ENCODE measurements around the gene TCF7L2. TPM values are rescaled to one million over a fixed set of nuclear protein-coding genes. Genes with fewer than 3 reads are reported as not detected.

Gene TCF7L2
- total RNA-seq, 1 donor from 2014 or later = 109 TPM

DNA sequence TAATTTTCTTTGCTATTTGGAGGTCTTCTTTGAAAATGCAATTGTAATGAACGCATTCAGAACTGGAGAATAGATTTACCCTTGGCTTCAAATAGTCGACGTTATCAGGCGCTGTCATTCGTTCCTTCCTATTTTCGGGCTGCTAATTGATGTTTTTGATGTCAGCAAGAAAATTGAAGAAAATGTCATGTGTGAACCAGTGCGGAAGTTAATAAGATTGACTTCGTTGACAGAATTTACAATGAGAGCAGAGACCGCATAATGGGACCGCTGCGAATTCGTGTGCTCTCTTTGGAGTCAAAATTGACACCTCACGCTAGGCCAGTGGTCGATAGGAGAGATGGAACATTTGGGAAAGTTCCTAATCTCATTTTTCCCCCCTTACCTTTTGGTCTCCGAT lies 168.8 kb downstream of the TCF7L2 start:
- Mint-ChIP-seq H3K36me3 (ENCODE audit: insufficient read depth) (peaks cover 15% of the 10 kb centered on the region), H3K27me3 (no peaks in the 10 kb centered on the region), H3K4me3 (ENCODE audit: low read depth) (no peak overlapping the region), H3K4me1 (ENCODE audit: low read depth) (peaks cover 65% of the 10 kb centered on the region), H3K9me3 (ENCODE audit: low read depth) (no peaks in the 10 kb centered on the region), H3K27ac (no peak overlapping the region)
- no peak for DNase-seq (ENCODE audit: low spot score, unreplicated experiment)
- TF ChIP-seq, protein P1, sequence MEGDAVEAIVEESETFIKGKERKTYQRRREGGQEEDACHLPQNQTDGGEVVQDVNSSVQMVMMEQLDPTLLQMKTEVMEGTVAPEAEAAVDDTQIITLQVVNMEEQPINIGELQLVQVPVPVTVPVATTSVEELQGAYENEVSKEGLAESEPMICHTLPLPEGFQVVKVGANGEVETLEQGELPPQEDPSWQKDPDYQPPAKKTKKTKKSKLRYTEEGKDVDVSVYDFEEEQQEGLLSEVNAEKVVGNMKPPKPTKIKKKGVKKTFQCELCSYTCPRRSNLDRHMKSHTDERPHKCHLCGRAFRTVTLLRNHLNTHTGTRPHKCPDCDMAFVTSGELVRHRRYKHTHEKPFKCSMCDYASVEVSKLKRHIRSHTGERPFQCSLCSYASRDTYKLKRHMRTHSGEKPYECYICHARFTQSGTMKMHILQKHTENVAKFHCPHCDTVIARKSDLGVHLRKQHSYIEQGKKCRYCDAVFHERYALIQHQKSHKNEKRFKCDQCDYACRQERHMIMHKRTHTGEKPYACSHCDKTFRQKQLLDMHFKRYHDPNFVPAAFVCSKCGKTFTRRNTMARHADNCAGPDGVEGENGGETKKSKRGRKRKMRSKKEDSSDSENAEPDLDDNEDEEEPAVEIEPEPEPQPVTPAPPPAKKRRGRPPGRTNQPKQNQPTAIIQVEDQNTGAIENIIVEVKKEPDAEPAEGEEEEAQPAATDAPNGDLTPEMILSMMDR (IDR thresholded peaks at IDR 0.05; ENCODE audit: unreplicated experiment) = no peak

DNA sequence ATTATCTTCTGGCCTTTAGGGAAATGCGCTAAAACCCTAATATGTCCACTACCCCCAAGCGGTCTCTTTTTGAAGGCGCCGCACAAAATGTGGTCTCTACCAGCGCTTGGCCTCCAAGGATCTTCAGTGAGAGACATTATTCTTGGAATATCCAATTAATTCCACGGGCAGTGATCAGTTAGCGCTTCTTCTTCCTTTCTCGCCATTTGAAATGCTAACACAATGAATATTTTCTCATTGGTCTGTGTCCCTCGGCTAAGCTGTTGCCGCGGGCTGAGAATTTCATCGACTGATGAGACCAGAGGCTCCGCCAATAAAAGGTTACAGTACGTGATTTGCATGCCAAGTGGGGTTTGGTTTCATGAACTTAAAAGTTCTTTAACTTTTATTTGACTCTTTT lies 169.8 kb downstream of the TCF7L2 start:
- no peaks in the 10 kb centered on the region for H3K9me3 Mint-ChIP-seq (ENCODE audit: low read depth)
- H3K27me3 Mint-ChIP-seq = no peaks in the 10 kb centered on the region
- peaks cover 17% of the 10 kb centered on the region for H3K36me3 Mint-ChIP-seq (ENCODE audit: insufficient read depth)
- no peak overlapping the region for H3K4me3 Mint-ChIP-seq (ENCODE audit: low read depth)
- DNase-seq (ENCODE audit: low spot score, unreplicated experiment) = no peak
- TF ChIP-seq, protein P1 (IDR thresholded peaks at IDR 0.05; ENCODE audit: unreplicated experiment) = no peak
- H3K27ac Mint-ChIP-seq = no peak overlapping the region
- H3K4me1 Mint-ChIP-seq (ENCODE audit: low read depth) = peaks cover 59% of the 10 kb centered on the region

DNA sequence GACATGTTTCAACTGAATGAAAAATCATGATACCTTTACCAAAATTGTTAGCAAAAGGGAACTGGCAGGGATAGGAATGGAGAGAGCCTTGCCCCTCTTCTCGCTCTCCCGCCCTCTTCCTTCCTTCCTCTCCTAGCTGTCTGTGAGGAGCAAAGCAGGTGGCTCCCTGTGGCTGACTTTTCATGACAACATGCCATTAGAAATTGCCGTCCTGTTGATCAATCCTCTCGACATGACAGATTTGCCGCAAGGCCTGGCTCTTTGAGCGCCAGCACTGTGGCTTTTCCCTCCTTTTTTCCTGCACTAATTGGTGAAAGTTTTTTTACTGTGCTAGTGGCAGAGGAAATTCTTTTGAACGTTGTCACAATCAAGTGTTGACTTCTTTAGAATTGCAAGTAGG lies 171.1 kb downstream of the TCF7L2 start:
- no peak for DNase-seq (ENCODE audit: low spot score, unreplicated experiment)
- TF ChIP-seq, protein P1 (IDR thresholded peaks at IDR 0.05; ENCODE audit: unreplicated experiment) = no peak
- H3K4me3 Mint-ChIP-seq (ENCODE audit: low read depth) = no peak overlapping the region
- H3K27me3 Mint-ChIP-seq = no peaks in the 10 kb centered on the region
- H3K27ac Mint-ChIP-seq = peak overlapping the region; percentile 64
- H3K9me3 Mint-ChIP-seq (ENCODE audit: low read depth) = no peaks in the 10 kb centered on the region
- H3K36me3 Mint-ChIP-seq (ENCODE audit: insufficient read depth) = peaks cover 18% of the 10 kb centered on the region
- H3K4me1 Mint-ChIP-seq (ENCODE audit: low read depth) = peaks cover 55% of the 10 kb centered on the region

DNA sequence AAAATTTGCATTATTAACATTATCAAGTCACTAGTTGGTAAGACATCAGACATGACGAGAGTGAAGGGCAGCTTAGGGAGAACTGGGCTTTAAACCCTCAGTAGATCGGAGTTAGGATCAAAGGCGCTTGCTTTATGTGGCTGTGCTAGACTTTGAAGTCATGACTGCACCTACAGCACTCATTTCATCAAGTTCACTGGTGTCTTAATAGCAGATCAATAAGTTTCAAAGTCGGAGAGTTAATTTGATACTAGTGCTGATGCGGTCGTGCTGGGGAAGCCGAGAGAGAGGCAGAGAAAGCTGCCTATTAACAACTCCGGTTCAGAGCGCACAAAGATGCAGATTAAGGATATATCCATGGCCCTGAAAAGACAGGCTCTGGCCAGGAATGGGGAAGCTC lies 172.9 kb downstream of the TCF7L2 start:
- no peak for DNase-seq (ENCODE audit: low spot score, unreplicated experiment)
- H3K4me1 Mint-ChIP-seq (ENCODE audit: low read depth) = peaks cover 56% of the 10 kb centered on the region
- peak overlapping the region; percentile 13 for H3K27ac Mint-ChIP-seq
- H3K4me3 Mint-ChIP-seq (ENCODE audit: low read depth) = no peak overlapping the region
- H3K27me3 Mint-ChIP-seq = no peaks in the 10 kb centered on the region
- TF ChIP-seq, protein P1 (IDR thresholded peaks at IDR 0.05; ENCODE audit: unreplicated experiment) = no peak
- H3K36me3 Mint-ChIP-seq (ENCODE audit: insufficient read depth) = peaks cover 18% of the 10 kb centered on the region
- H3K9me3 Mint-ChIP-seq (ENCODE audit: low read depth) = no peaks in the 10 kb centered on the region

DNA sequence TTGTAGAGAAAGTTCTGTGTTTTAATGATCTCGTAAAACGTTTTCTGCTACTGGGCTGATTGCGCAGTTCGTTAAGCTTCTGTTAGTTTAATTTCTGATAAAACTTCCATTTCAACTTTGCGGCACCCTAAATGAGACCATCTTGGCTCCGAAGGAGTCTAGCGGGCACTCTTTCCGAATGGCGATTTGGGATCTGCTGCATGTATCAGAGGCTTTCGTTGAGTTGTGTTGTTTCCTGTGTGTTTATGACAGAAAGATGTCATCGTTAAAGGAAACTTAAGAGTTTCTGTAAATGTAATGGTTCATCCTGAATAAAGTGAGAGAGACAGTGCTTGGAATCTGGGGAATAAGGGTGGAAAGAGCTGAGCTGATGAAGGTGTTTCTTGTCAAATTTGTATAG lies 174.7 kb downstream of the TCF7L2 start:
- H3K27ac Mint-ChIP-seq = peak overlapping the region; percentile 8
- H3K27me3 Mint-ChIP-seq = no peaks in the 10 kb centered on the region
- H3K9me3 Mint-ChIP-seq (ENCODE audit: low read depth) = no peaks in the 10 kb centered on the region
- TF ChIP-seq, protein P1 (IDR thresholded peaks at IDR 0.05; ENCODE audit: unreplicated experiment) = no peak
- peaks cover 66% of the 10 kb centered on the region for H3K4me1 Mint-ChIP-seq (ENCODE audit: low read depth)
- H3K4me3 Mint-ChIP-seq (ENCODE audit: low read depth) = no peak overlapping the region
- peaks cover 15% of the 10 kb centered on the region for H3K36me3 Mint-ChIP-seq (ENCODE audit: insufficient read depth)
- DNase-seq (ENCODE audit: low spot score, unreplicated experiment) = no peak
